HEK293 (cell line): ENCODE measurements around the gene ARPC5.

ENCODE experiments used
- CTCF ChIA-PET: fragments of 350-600 bp; formaldehyde crosslinking; extraction: SDS; loops from one replicate; lab custom pipeline; 2021; ENCODE audit warnings: antibody characterized with exemption; lab: Yijun Ruan, JAX
- POLR2A ChIA-PET: fragments of 300-600 bp; formaldehyde crosslinking; extraction: SDS; loops from one replicate; lab custom pipeline; 2020; ENCODE audit warnings: antibody characterized with exemption, inconsistent platforms; lab: Yijun Ruan, JAX
- H3K27ac ChIP-seq: fragments of 200-500 bp; sonication (Bioruptor generic); 2 replicates; pipeline ENCODE4 v1.5.1; 2014; ENCODE audit warnings: low read depth, low read length, control low read depth, inconsistent platforms; ENCODE audit errors: extremely low read depth
- H3K36me3 ChIP-seq, 2 experiments: fragments of 200-500 bp in 1 of 2; sonication (Bioruptor generic) in 1 of 2; 1 replicate in 1 of 2; 2 replicates in 1 of 2; pipeline ENCODE4 v1.5.1; 2014 to 2017; ENCODE audit warnings: inconsistent platforms in 2 of 2, low read length in 2 of 2; ENCODE audit not compliant: control insufficient read depth in 2 of 2, insufficient read depth in 1 of 2
- H3K4me1 ChIP-seq: fragments of 200-500 bp; sonication (Bioruptor generic); 2 replicates; pipeline ENCODE4 v1.5.1; 2014; ENCODE audit warnings: mild to moderate bottlenecking, low read length, inconsistent platforms; ENCODE audit not compliant: control insufficient read depth, insufficient read depth
- H3K4me3 ChIP-seq: 2 replicates; pipeline ENCODE4 v1.5.1; 2011; ENCODE audit warnings: low read depth, mild to moderate bottlenecking, control low read depth, low read length, moderate library complexity
- H3K9me3 ChIP-seq: fragments of 200-500 bp; sonication (Bioruptor generic); 2 replicates; pipeline ENCODE4 v1.5.1; 2014; ENCODE audit warnings: low read depth, low read length, inconsistent platforms; ENCODE audit not compliant: control insufficient read depth, insufficient read depth
- ELK4 ChIP-seq: IDR thresholded peaks from 2 replicates; pipeline ENCODE4 v1.6.1; 2011; ENCODE audit warnings: mild to moderate bottlenecking, low read depth, low read length, borderline replicate concordance
- GLI2 ChIP-seq: fragments of 450-650 bp; formaldehyde crosslinking; IDR thresholded peaks from 2 replicates; pipeline ENCODE4; 2017; ENCODE audit warnings: missing biosample characterization, missing genetic modification characterization, low read depth, borderline replicate concordance
- IKZF3 ChIP-seq: fragments of 450-650 bp; IDR thresholded peaks from 2 replicates; pipeline ENCODE4 v1.5.0; 2018; ENCODE audit warnings: missing biosample characterization, mild to moderate bottlenecking, missing genetic modification characterization, moderate library complexity
- MYNN ChIP-seq: fragments of 450-650 bp; formaldehyde crosslinking; IDR thresholded peaks from 2 replicates; pipeline ENCODE4 v1.5.1; 2016; ENCODE audit warnings: missing biosample characterization, missing genetic modification characterization, borderline replicate concordance
- REST ChIP-seq: fragments of 450-650 bp; formaldehyde crosslinking; IDR thresholded peaks from 2 replicates; pipeline ENCODE4 v1.5.1; 2016; ENCODE audit warnings: missing biosample characterization, missing genetic modification characterization
- SP2 ChIP-seq: fragments of 450-650 bp; formaldehyde crosslinking; IDR thresholded peaks from 2 replicates; pipeline ENCODE4 v1.5.1; 2016; ENCODE audit warnings: missing biosample characterization, missing genetic modification characterization
- YY1 ChIP-seq: fragments of 450-650 bp; formaldehyde crosslinking; IDR thresholded peaks from 2 replicates; pipeline ENCODE4 v1.5.1; 2018; ENCODE audit warnings: missing biosample characterization, missing genetic modification characterization
- ZBTB10 ChIP-seq: fragments of 450-650 bp; formaldehyde crosslinking; IDR thresholded peaks from 2 replicates; pipeline ENCODE4 v1.5.1; 2016; ENCODE audit warnings: missing biosample characterization, missing genetic modification characterization
- ZBTB20 ChIP-seq: fragments of 450-650 bp; formaldehyde crosslinking; IDR thresholded peaks from 2 replicates; pipeline ENCODE4 v1.5.1; 2016; ENCODE audit warnings: missing biosample characterization, missing genetic modification characterization
- ZFP3 ChIP-seq: fragments of 450-650 bp; formaldehyde crosslinking; IDR thresholded peaks from 2 replicates; pipeline ENCODE4 v1.5.1; 2016; ENCODE audit warnings: low read depth, missing biosample characterization, missing genetic modification characterization
- ZNF133 ChIP-seq: fragments of 450-650 bp; formaldehyde crosslinking; IDR thresholded peaks from 2 replicates; pipeline ENCODE4 v1.5.1; 2016; ENCODE audit warnings: missing biosample characterization, missing genetic modification characterization
- ZNF302 ChIP-seq: fragments of 450-650 bp; formaldehyde crosslinking; IDR thresholded peaks from 2 replicates; pipeline ENCODE4 v1.5.1; 2016; ENCODE audit warnings: missing biosample characterization, missing genetic modification characterization, low read depth
- ZNF501 ChIP-seq: fragments of 450-650 bp; formaldehyde crosslinking; IDR thresholded peaks from 2 replicates; pipeline ENCODE4 v1.5.1; 2016; ENCODE audit warnings: missing biosample characterization, missing genetic modification characterization
- ZNF513 ChIP-seq: fragments of 450-650 bp; IDR thresholded peaks from 2 replicates; pipeline ENCODE4 v1.5.1; 2018; ENCODE audit warnings: missing biosample characterization, missing genetic modification characterization
- ZNF529 ChIP-seq: fragments of 450-650 bp; formaldehyde crosslinking; IDR thresholded peaks from 2 replicates; pipeline ENCODE4 v1.5.1; 2017; ENCODE audit warnings: missing genetic modification characterization, missing biosample characterization; ENCODE audit not compliant: insufficient replicate concordance
- ZNF544 ChIP-seq: fragments of 450-650 bp; formaldehyde crosslinking; IDR thresholded peaks from 2 replicates; pipeline ENCODE4 v1.5.0; 2017; ENCODE audit warnings: missing biosample characterization, missing genetic modification characterization
- ZNF548 ChIP-seq: fragments of 450-650 bp; formaldehyde crosslinking; IDR thresholded peaks from 2 replicates; pipeline ENCODE4 v1.5.1; 2016; ENCODE audit warnings: missing biosample characterization, missing genetic modification characterization
- ZNF585B ChIP-seq: fragments of 450-650 bp; formaldehyde crosslinking; IDR thresholded peaks from 2 replicates; pipeline ENCODE4 v1.5.1; 2016; ENCODE audit warnings: missing biosample characterization, missing genetic modification characterization
- ZNF670 ChIP-seq: fragments of 450-650 bp; formaldehyde crosslinking; IDR thresholded peaks from 2 replicates; pipeline ENCODE4 v1.5.1; 2016; ENCODE audit warnings: missing biosample characterization, missing genetic modification characterization, low read depth
- ZNF692 ChIP-seq: fragments of 450-650 bp; formaldehyde crosslinking; IDR thresholded peaks from 2 replicates; pipeline ENCODE4 v1.5.1; 2016; ENCODE audit warnings: missing biosample characterization, missing genetic modification characterization
- ZNF76 ChIP-seq: fragments of 450-650 bp; formaldehyde crosslinking; IDR thresholded peaks from 2 replicates; pipeline ENCODE4; 2016; ENCODE audit warnings: low read depth, missing biosample characterization, missing genetic modification characterization, borderline replicate concordance
- ZNF776 ChIP-seq: fragments of 450-650 bp; formaldehyde crosslinking; IDR thresholded peaks from 2 replicates; pipeline ENCODE4 v1.5.0; 2017; ENCODE audit warnings: missing biosample characterization, missing genetic modification characterization, borderline replicate concordance
- ZNF777 ChIP-seq: fragments of 450-650 bp; formaldehyde crosslinking; IDR thresholded peaks from 2 replicates; pipeline ENCODE4 v1.5.1; 2017; ENCODE audit warnings: missing biosample characterization, missing genetic modification characterization, borderline replicate concordance
- ZNF785 ChIP-seq: fragments of 450-650 bp; formaldehyde crosslinking; IDR thresholded peaks from 2 replicates; pipeline ENCODE4 v1.5.1; 2016; ENCODE audit warnings: missing biosample characterization, missing genetic modification characterization
- ZNF830 ChIP-seq: fragments of 450-650 bp; IDR thresholded peaks from 2 replicates; pipeline ENCODE4 v1.5.0; 2018; ENCODE audit warnings: missing biosample characterization, missing genetic modification characterization, low read depth, mild to moderate bottlenecking, moderate library complexity

The ARPC5 gene

GRCh38 chr1:183600136-183600535, 35.4 kb downstream of the ARPC5 start (continued):
- TF ChIP-seq ZNF692 (tag by site-specific recombination) (no peak), ZNF513 (tag by site-specific recombination) (no peak), ZNF501 (tag by site-specific recombination) (no peak), ZNF830 (tag by site-specific recombination) (no peak), GLI2 (tag by site-specific recombination) (no peak)

GRCh38 chr1:183598386-183598785, 37.2 kb downstream of the ARPC5 start:
- Histone ChIP-seq H3K4me1 (no peaks in the 10 kb centered on the region), H3K9me3 (no peaks in the 10 kb centered on the region), H3K27ac (no peak overlapping the region), H3K4me3 (no peak overlapping the region), H3K36me3 (no peaks in the 10 kb centered on the region)
- ChIA-PET POLR2A (no interaction called here), CTCF (interaction anchor here (0.7 to 0.8 kb wide), 2 partner anchors 18 to 636 kb away, joined by 3 to 4 read pairs; no protein-coding TSS in a partner anchor)
- no peak for TF ChIP-seq ZBTB20 (tag by site-specific recombination)
- TF ChIP-seq YY1 = no peak
- TF ChIP-seq IKZF3 (tag by site-specific recombination) = no peak
- no peak for TF ChIP-seq MYNN (tag by site-specific recombination)
- no peak for TF ChIP-seq SP2 (tag by site-specific recombination)
- TF ChIP-seq ELK4 = no peak
- TF ChIP-seq ZNF585B = no peak
- no peak for TF ChIP-seq ZNF548
- no peak for TF ChIP-seq ZNF785
- no peak for TF ChIP-seq ZNF76
- TF ChIP-seq ZNF670 (tag by site-specific recombination) = no peak
- no peak for TF ChIP-seq ZBTB10 (tag by site-specific recombination)
- no peak for TF ChIP-seq ZNF777 (tag by site-specific recombination)
- no peak for TF ChIP-seq ZNF529
- no peak for TF ChIP-seq REST (tag by site-specific recombination)
- TF ChIP-seq ZNF544 (tag by site-specific recombination) = no peak
- TF ChIP-seq ZNF302 = no peak
- TF ChIP-seq ZFP3 (tag by site-specific recombination) = no peak
- TF ChIP-seq ZNF133 = no peak
- TF ChIP-seq ZNF776 = no peak
